NCI-H146 (cell line): ENCODE measurements around the gene LIPN.

ENCODE experiments used
- DNase-seq: peaks from one replicate; lab custom pipeline; 2025; lab: John Stamatoyannopoulos, UW

Gene LIPN

GRCh38 chr10:88783724-88784123, 23.9 kb downstream of the LIPN start:
- DNase-seq: no peak

GRCh38 chr10:88786032-88786770, 26.4 kb downstream of the LIPN start:
- no peak for DNase-seq

- DNase-seq: no peak
Measured at GRCh38 chr10:88787463-88787862, 27.6 kb downstream of the LIPN start.

GRCh38 chr10:88788924-88789323, 29.1 kb downstream of the LIPN start:
- no peak for DNase-seq

- peak; percentile 31 for DNase-seq
Measured at GRCh38 chr10:88791924-88792323, 32.1 kb downstream of the LIPN start.

GRCh38 chr10:88792661-88793060, 32.8 kb downstream of the LIPN start:
- DNase-seq: no peak

GRCh38 chr10:88793712-88794299, 34.0 kb downstream of the LIPN start:
- DNase-seq: no peak

- no peak for DNase-seq
Measured at GRCh38 chr10:88794731-88795130, 34.9 kb downstream of the LIPN start.

GRCh38 chr10:88800152-88801125, 40.6 kb downstream of the LIPN start:
- DNase-seq: no peak

- DNase-seq: no peak
Measured at GRCh38 chr10:88802523-88803285, 42.9 kb downstream of the LIPN start, which contains the start of gene LIPM. LIPM (plus strand) TSS chr10:88802730; CDS start chr10:88802897, 167 bp downstream.

- DNase-seq: no peak
Measured at GRCh38 chr10:88803641-88804040, 43.8 kb downstream of the LIPN start.

GRCh38 chr10:88804083-88804812, 44.4 kb downstream of the LIPN start:
- no peak for DNase-seq

- DNase-seq: no peak
Measured at GRCh38 chr10:88805361-88805760, 45.5 kb downstream of the LIPN start.

- DNase-seq: no peak
Measured at GRCh38 chr10:88805924-88806323, 46.1 kb downstream of the LIPN start.

- no peak for DNase-seq
Measured at GRCh38 chr10:88809621-88810020, 49.8 kb downstream of the LIPN start.

GRCh38 chr10:88810196-88810961, 50.6 kb downstream of the LIPN start:
- peak; percentile 86 for DNase-seq

GRCh38 chr10:88813200-88813599, 53.4 kb downstream of the LIPN start:
- DNase-seq: no peak

- DNase-seq: no peak
Measured at GRCh38 chr10:88819290-88819689, 59.5 kb downstream of the LIPN start.

GRCh38 chr10:88820748-88821401, 61.1 kb downstream of the LIPN start:
- DNase-seq: no peak

- DNase-seq: no peak
Measured at GRCh38 chr10:88826388-88826787, 66.6 kb downstream of the LIPN start.
